Bone marrow (tissue), 2 donors: Measurements from ENCODE around the gene CDKL1.

Source experiments
- DNase-seq, 2 donors: peaks; one replicate each; lab custom pipeline; 2025; lab: John Stamatoyannopoulos, UW

CDKL1 gene

DNA sequence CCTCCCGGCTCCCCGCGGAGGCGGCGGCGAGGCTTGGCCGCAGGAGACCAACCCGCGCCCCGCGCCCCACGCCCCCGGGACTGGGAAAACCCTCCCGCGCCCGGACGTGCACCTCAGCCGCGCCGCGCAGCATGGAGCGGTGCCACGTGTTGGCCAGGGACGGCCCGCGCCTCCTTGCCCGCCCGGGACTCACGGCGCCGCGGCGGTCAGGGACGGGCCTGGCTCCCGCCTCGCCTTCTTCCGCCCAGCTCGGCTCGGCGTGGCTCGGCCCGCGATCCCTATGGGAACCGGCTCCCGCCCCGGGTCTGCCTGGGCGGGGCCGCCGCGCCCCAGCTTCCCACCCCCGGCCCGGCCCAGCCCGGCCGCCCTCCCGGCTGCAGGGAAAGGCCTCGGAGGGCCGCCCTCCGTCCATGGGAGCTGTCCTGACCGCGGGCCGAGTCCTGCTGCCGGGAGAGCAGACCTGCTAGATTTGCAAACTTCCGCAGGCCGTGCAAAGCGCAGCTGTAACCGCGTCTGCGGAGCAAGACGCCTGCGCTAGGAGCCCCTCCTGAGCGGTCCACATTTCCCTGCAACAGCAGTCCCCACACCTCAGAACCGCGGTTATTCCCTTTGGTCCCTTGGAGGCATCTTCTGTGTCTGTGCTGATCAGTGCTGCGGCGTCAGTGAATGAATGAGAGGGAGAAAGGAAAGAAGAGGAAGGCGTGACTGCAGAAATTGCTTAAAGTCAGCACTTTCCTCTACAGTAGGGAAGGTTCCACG is at the start of gene CDKL1:
Gene CDKL1, minus strand, starts transcription at position 251 of the 759 bp plus-strand sequence. CDS start 1,013 bp downstream, outside the sequence.
- DNase-seq, result peak; percentile 17 to 37

DNA sequence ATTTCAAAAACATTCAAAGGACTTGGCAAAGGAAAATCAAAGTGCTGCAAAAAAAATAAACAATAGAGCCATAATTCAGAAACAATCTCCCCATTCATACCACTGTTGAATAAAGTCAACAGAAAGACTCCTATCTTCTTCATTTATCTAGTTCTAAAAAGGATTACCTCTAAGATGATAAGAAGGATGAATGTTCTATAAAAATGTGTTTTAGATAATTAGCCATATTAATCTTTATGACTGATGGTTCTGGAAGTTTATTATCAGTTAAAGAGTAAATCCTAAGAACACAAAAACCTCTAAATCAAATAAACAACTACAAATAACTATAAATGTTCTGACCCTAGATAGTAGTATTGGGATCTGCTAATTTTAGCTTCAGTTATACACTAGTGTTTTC is 37.8 kb upstream of the CDKL1 start:
- DNase-seq, result no peak

DNA sequence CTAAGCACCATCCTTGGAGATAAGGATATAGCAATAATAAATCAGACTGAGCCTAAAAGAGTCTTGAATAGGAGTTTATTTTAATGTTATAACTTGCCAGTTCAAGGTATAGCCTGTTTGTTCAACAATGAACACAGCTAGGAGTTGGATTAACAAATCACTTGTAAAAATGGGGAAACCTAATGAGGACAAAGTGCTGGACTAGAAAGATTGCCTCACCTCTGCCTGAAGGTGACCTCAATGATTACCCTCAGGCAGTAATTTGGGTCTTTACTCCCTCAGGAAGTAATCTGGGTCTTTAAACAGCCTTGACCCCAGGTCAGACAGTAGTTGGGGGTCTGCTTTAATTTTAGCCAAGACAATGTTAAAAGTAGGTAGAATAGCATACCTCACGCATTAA is 35.5 kb upstream of the CDKL1 start:
- no peak for DNase-seq

DNA sequence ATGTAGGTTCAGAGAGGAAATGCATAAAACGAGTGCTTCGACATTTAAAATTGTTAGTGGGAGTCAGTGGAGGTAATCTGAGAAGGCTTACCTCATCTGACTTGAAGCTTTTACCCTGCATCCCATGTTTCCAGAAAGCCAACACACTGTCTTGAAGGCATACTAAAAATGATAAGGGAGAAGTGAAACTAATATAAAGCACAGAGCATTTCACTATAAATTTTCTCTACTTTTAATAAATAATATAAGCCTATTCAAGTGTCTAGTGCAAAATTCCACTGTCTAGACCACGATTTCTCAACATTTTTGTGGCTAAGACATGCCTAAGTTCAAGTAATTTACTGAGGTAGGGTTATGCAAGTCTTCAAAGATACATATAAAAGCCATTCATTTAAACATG is 29.1 kb upstream of the CDKL1 start:
- no peak for DNase-seq

DNA sequence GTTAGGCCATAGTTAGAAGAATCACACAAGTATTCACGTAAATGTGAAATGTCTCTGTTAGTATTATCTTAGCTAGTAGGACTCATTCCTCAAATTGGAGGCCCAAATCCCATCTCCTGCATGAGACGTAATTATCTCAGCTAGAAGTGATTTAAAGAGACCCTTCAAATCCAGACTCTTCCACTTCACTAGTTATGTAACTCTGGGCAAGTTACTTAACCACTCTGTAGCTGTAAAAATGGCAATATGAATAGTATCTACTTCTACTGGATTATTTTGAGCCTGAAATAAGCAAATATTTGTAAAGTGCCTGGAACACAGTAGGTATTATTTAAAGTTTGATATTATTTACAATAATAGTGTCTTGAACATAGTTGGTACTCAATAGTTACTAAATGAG is 28.4 kb upstream of the CDKL1 start:
- no peak for DNase-seq

DNA sequence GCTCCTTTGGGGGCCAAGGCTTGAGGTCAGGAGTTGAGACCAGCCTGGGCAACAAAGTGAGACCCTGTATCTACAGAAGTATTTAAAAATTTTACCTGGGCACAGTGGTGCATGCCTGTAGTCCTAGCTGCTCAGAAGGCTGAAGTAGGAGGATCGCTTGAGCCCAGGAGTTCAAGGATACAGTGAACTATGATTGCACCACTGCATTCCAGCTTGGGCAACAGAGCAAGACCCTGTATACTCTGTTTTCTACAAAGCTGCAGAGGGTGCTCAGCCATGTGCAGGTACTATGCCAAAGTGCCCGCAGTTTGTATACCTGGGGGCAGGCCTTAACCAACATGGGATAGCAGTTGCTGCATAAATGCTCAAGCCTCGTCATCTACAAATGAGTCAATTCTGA is 26.8 kb upstream of the CDKL1 start:
- DNase-seq, result no peak

DNA sequence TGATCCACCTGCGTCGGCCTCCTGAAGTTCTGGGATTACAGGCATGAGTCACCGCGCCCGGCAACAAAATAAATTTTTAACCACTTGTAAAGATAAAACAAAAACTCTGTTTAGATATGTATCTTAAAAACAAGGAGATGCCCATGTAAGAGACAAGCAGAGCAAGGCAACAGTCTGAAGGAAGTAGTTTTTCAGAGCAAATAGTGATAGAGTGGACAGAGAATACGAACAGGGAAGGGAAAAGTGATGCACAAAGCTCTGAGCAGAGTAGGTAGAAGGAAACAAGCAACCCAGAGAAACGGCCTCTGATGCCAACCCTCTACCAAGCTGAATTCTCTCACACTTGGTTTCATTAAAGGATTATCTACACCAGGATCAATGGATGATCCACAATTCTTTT is 24.8 kb upstream of the CDKL1 start:
- no peak for DNase-seq

DNA sequence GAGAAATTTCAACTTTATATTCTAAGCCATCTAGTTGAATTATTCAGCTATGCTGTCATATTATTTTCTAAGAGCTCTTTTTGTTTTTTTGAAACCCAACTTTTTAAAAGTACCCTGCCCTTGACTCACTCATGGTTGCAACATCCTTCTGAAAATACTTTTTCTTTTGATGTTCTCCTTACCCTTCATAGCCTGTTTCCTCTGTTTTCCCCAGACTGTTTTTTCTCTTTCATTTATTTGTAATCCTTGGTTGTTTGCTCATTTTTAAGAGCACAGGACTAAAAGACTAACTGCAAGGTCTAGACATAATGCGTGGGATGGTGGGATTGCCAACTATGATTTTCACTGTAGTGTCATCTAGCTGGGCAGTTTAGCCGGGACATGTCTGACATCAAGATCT is 21.2 kb upstream of the CDKL1 start:
- DNase-seq, result peak in 1 of 2 donors; percentile 15

DNA sequence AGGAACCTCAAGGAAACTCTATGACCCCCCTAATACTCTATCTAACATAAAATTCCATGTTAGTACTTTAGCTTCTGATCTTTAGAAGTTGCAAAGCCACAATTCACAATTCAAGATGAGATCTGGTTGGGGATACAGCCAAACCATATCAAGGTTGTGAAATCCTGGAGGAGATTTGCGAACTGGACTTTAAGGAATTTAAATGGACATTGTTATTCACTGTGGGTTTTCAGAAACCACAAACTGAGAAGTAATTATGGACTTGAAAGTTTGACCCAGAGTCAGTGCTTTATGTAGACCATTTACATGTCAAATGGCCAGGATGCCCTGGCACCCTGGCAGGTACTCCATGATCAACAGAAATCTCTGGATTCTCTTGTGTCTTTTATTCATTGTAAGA is 14.2 kb upstream of the CDKL1 start:
- no peak for DNase-seq

DNA sequence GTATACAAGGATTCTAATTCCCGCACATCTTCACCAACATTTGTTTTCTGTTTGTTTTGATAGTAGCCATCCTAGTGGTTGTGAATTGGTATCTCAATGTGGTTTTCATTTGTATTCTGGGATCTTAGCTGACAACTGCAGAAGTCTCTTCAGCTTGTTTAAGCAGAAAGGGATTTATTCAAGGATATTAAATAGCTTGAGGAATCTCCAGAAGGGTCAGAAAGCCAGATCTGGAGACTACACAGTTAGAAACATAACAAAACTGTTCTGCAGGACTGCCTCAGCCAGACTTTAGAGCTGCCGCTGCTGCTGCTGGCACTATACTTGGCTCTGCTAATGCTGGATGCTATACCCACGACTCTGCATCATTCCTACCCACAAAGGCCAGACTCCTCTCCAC is 13.4 kb upstream of the CDKL1 start:
- no peak for DNase-seq

DNA sequence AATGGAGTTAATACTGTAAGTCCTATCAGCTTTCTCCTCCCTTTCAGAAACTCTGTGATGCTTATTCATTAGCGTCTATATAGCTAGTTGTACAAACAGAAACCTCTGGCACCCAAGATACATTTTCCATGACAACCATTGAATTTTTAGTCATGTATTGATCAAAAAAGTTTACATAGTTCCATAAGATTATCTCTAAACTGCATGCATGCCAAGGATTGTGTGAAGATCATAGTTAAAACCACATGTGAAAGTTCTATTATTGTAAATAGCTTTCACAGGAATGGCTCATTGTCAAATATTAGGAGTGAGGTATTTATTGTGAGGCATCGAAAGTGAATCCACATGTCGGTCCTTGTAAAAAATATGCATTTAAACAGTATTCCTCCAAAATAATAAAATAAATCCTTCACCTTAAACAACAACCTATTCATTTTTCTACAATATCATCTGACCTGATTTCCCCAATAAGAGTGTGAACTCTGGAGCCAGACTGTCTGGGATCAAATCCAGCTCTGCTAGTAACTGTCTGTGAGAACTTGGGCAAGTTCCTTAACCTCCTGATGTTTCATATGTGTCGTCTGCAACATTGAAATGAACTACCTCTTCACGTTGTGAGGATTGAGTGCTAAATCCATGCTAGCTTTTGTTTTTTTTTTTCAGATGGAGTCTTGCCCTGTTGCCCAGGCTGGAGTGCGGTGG is 10.6 kb upstream of the CDKL1 start:
- no peak for DNase-seq

DNA sequence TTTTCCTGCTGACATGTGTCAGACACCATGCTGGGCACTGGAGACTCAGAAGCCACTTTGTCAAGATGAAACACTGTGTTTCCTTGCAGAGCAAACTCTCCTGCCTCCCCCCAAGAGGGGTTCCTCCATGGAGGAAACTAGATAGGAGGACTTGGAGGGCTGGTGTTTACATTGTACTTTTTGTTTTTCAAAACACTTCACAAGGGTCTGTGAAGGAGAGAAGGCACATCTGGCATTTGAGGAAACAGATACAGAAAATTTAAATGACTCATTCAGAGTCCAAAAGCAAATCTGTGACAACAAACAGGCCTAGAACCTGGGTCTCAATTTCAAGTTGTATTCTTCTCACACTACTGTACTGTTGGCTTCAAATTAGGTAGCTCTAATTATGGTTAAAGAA is 6.7 kb upstream of the CDKL1 start:
- peak in 1 of 2 donors; percentile 86 for DNase-seq

DNA sequence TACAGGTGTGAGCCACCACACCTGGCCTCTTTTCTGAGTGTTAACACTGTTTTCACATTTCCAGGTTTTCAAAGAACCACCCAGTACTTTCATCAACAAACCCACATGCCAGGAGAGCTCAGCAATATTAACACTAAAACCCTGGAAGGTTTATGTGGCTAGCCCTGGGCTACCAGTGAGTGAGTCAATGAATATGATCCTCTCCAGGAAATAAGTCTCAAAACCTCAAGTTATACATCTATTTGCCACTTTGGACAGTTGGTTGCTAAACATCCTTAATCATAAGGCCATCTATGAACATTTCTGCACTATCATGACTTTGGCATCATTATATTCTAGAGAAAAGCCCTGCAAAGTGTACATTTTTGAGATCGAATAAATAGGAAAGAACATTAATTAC is 6.3 kb upstream of the CDKL1 start:
- DNase-seq, result no peak

DNA sequence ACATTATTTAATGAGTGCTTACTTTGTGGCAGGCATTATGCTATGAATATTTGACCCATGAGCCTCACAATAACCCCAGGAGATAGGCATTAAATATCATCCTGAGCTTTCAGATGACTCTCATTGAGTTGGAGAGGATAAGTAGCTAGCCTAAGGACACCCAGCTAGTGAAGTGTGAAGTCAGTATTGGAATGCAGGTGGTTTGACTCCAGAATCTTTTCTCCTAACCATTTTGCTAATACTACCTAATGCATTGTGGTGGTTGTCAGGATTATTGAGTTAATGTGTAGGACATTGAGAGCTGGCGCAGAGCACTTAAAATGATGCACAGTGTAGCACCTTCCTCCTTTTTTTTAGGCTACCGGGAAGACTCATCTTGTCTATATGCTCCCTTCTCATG is 3.8 kb upstream of the CDKL1 start:
- no peak for DNase-seq

DNA sequence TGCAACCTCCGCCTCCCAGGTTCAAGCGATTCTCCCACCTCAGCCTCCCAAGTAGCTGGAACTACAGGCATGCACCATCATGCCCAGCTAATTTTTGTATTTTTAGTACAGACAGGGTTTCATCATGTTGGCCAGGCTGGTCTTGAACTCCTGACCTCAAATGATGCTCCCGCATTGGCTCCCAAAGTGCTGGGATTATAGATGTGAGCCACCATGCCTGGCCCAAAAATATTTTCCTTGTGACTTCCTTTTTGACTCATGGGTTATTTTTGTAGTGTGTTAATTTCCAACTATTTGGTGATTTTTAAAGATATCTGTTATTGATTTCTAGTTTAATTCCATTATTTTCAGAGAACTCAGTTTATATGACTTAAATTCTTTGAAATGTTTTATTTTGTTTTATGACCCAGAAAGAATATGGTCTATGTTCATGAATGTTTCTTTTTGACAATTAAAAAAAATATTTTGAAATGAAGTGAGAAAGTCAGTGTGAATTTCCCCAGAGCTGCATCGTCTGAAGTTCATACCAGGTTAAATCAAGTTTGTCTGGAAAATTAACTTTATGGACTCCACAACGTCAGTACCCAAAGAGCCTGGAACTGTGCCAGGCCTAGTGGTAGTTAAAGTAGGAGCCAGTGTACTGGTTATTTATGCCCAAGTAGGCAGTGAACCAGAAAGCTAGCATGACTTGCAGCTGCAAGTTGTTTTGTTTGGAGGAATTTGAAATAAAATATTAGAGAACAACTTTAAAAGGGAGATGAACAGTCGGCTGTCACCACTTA is 2.8 kb upstream of the CDKL1 start:
- DNase-seq, result no peak

DNA sequence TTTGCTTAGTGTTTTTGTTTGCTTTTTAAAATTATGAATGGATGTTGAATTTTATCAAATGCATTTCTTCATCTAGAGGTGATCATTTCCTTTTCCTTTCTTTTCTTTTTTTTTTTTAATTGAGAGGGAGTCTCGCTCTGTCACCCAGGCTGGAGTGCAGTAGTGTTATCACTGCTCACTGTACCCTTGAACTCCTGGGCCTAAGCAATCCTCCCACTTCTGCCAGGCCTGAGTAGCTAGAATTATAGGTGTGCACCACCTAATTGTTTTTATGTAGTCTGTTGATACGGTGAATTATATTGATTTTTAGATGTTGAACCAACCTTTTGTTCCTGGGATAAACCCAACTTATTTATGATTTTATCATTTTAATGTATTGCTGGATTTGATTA is 1.5 kb upstream of the CDKL1 start:
- no peak for DNase-seq

DNA sequence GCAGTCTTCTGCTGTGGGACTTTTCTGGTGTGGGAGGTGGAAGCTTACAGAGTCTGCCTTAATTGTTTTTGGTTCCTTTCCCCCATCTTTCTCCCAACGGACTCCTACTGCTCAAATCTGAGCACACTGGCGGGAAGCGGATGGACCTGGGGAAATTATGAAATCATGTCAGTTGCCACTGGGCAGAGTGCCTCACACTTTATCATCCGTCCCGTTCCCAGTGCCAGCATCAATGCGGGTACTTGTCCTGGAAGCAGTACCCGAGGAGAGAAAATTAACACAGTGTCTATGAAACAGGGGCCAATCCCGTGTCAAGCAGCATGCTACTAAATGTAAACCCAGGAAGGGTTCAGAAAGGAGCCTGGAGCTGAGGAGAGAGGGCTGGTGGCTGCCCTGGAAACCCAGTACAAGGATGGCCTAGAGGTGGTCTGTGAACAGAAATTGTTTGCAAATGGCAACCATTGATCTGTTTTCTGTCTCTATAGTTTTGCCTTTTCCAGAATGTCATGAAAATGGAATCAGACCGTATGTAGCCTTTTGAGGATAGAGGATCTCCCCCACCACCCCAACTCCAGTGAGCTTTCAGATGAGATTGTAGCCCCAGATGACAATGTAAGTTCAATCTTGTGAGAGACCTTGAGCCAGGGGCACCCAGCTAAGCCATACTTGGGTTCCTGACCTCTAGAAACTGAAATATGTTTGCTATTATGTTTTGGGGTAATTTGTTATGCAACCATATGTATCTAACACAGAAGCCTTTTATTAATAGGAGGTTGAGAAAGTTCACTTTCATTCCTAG is 908 bp upstream of the CDKL1 start:
- peak in 1 of 2 donors; percentile 34 for DNase-seq

DNA sequence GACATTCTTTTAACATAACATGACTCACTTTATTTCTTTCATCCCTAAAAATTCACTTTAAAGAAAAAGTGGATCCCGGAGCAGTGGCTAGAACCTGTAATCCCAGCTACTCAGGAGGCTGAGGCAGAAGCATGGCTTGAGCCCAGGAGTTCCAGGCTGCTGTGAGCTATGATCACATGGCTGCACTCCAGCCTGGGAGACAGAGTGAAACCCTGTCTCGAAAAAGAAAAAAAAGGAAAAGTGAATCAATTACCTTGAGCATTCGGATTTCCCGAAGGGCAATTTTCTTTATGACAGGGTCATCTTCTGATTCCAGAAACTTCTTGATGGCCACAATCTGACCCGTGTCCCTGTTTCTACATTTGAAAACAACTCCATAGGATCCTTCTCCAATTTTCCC is 1.2 kb downstream of the CDKL1 start:
- DNase-seq, result no peak

DNA sequence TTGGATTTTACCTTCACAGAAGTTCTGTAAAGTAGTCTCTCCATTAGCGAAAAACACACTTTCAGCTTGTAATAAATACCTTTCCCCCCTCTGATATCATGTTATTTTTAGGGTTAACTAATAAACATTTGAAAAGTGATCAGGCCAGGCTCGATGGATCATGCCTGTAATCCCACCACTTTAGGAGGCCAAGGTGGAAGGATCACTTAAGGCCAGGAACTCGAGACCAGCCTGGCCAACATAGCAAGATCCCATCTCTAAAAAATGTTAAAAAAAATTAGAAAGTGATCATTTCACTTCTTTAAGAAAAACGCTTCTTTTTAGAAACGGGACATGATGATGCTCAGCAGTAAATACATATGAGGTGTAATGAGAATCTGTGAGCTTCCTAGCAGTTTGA is 2.0 kb downstream of the CDKL1 start:
- no peak for DNase-seq

DNA sequence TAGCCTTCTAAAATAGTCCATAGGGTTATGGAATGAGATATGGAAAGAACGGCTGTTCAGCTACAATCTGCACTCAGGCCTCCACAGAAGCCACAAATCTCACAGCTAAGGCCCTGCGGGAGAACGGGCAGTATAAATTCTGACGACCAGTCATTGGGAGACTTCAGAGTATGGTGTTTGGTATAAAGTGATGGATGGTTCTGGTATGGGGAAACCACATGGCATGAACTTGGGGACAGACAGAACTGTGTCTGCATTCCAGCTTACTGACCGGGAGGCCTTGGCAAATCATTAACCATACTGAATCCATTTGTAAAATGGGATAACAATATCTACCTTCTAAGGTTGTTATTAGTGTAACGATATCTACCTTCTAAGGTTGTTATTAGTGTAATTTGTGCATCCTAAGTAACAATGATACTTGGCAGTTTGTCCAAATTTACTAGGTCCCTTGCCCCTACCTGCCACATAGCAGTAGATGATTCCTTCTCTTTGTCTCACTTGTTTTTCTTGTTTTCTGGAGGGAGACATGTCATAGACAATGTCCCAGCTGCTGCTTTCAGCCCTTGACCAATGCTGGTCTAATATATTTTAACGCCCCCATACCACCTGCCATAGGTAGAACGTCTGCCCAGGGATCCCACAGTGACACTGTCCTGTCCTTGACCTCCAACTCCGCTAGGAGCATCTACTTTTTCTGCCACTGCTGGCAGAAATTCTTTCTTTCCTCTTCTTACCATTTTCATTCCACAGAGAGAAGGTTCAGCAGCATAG is 6.8 kb downstream of the CDKL1 start:
- no peak for DNase-seq

DNA sequence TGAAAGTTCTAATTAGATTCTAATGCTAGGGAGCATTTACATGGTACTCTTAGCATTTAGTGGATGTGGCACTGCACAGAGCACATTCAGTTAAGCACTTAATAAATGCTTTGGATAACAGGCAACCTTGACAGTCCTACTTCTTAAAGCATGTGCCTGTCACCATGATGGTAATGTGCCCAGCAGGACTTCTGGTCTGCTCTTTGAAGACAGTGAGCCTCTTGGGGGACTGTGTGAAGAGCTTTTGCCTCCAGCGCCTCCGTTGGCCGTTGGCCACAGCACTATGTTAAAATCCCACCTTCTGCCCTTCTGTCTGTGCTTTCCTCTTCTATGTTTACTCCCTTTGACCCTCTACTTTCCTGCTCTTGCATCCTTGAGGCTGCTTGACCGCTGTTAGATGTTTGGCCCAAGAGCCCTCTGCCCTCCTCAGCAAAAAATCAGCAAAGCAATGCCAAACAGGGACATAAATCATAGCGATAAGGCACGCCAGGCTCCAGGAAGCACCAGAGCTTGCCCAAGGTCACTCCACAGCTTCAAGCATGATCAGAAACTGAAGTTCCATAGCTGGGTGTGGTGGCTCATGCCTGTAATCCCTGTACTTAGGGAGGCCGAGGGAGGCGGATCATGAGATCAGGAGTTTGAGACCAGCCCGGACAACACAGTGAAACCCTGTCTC is 8.3 kb downstream of the CDKL1 start:
- no peak for DNase-seq
